Measurements from ENCODE around the gene CDC42EP4. TPM values are rescaled to one million over a fixed set of nuclear protein-coding genes. Genes with fewer than 3 reads are reported as not detected.

CDC42EP4 gene
- polyA plus RNA-seq, 1 donor from 2014 or later: 19.4 TPM

GRCh38 chr17:73336408-73337329 lies 24.9 kb upstream of the CDC42EP4 start:
- Histone ChIP-seq H4K20me1 (ENCODE audit: insufficient read depth) (no peaks in the 10 kb centered on the region), H3K27me3 (ENCODE audit: insufficient read depth, low read depth, low read length) (no peaks in the 10 kb centered on the region), H3K9me2 (ENCODE audit: insufficient read depth, low read length) (no peaks in the 10 kb centered on the region), H3K4me2 (ENCODE audit: low read length) (no peak overlapping the region), H3K4me3 (ENCODE audit: low read length) (no peak overlapping the region), H3K79me2 (replicated peaks; ENCODE audit: insufficient read depth, low read length) (no peaks in the 10 kb centered on the region), H3K9ac (ENCODE audit: low read length) (no peak overlapping the region), H3K27ac (ENCODE audit: low read length) (no peak overlapping the region), H3K9me3 (ENCODE audit: low read length) (no peaks in the 10 kb centered on the region), H3K36me3 (ENCODE audit: insufficient read depth, low read length) (no peaks in the 10 kb centered on the region), H2AFZ (ENCODE audit: low read depth, low read length) (no peak overlapping the region), H3F3A (ENCODE audit: insufficient read depth, low read length, poor library complexity, severe bottlenecking) (no peaks in the 10 kb centered on the region)
- TF ChIP-seq EP300 (conservative IDR thresholded peaks at IDR 0.05; ENCODE audit: poor library complexity, severe bottlenecking) (no peak), POLR2AphosphoS5 (IDR thresholded peaks at IDR 0.05) (no peak), TAF1 (IDR thresholded peaks at IDR 0.05; ENCODE audit: low read depth) (no peak), MXI1 (conservative IDR thresholded peaks at IDR 0.05; ENCODE audit: poor library complexity, severe bottlenecking) (no peak), SMC3 (conservative IDR thresholded peaks at IDR 0.05; ENCODE audit: poor library complexity) (no peak), EZH2 (IDR thresholded peaks at IDR 0.05; ENCODE audit: borderline replicate concordance, insufficient read depth, low read length, poor library complexity, severe bottlenecking) (no peak), REST (IDR thresholded peaks at IDR 0.05; ENCODE audit: borderline replicate concordance) (no peak), RAD21 (conservative IDR thresholded peaks at IDR 0.05) (no peak), CTCF (IDR thresholded peaks at IDR 0.05; ENCODE audit: poor library complexity, severe bottlenecking) (no peak)

DNA sequence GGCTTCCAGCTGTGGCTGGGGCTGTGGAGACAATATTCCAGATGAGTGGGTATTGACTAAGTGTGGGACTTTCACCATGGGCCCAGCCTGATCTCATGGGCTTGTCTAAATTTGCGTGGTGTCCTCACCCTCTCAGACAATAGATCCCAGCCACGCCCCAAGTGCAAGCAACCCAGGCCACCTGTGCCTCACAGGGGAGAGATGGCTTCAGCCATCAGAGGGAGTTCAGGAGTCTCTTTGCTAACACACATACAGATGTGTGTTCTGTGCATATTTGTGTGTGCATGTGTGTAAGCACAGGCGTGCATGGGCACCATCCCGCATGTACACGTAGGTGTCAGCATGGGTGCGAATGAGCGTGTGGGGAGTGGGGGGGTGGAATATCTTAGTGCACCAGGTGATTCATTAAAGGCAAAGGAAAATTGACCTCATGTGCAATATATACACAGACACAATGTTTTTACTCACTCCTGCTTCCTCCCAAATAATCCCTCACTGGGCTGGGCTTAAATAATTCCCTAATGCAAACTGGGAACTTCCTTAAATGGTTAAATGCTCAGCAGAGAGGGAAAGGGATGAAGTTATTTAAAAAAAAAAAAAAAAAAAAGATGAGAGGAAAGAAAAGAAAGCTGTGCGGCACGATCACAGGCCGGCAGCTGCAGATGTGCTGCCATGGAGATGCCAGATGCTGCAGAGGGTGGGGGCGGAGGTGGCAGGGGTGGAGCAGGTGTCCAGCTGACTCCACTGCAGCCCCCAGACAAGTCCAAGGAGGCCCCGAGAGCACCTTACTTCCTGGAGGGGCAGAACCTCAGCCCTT lies 24.0 kb upstream of the CDC42EP4 start:
- Histone ChIP-seq H3F3A (ENCODE audit: insufficient read depth, low read length, poor library complexity, severe bottlenecking) (no peaks in the 10 kb centered on the region), H3K27me3 (ENCODE audit: insufficient read depth, low read depth, low read length) (no peaks in the 10 kb centered on the region), H3K4me3 (ENCODE audit: low read length) (no peak overlapping the region), H3K9ac (ENCODE audit: low read length) (no peak overlapping the region), H3K36me3 (ENCODE audit: insufficient read depth, low read length) (no peaks in the 10 kb centered on the region), H3K27ac (ENCODE audit: low read length) (no peak overlapping the region), H2AFZ (ENCODE audit: low read depth, low read length) (no peak overlapping the region), H3K9me3 (ENCODE audit: low read length) (no peaks in the 10 kb centered on the region), H3K9me2 (ENCODE audit: insufficient read depth, low read length) (no peaks in the 10 kb centered on the region), H4K20me1 (ENCODE audit: insufficient read depth) (no peaks in the 10 kb centered on the region), H3K79me2 (replicated peaks; ENCODE audit: insufficient read depth, low read length) (no peaks in the 10 kb centered on the region), H3K4me2 (ENCODE audit: low read length) (no peak overlapping the region)
- TF ChIP-seq REST (IDR thresholded peaks at IDR 0.05; ENCODE audit: borderline replicate concordance): no peak
- TF ChIP-seq EP300 (conservative IDR thresholded peaks at IDR 0.05; ENCODE audit: poor library complexity, severe bottlenecking): no peak
- TF ChIP-seq RAD21 (conservative IDR thresholded peaks at IDR 0.05): no peak
- TF ChIP-seq EZH2 (IDR thresholded peaks at IDR 0.05; ENCODE audit: borderline replicate concordance, insufficient read depth, low read length, poor library complexity, severe bottlenecking): no peak
- no peak for TF ChIP-seq POLR2AphosphoS5 (IDR thresholded peaks at IDR 0.05)
- TF ChIP-seq CTCF (IDR thresholded peaks at IDR 0.05; ENCODE audit: poor library complexity, severe bottlenecking): no peak

All from neural cell (in vitro differentiated cells).